Endothelial cell (in vitro differentiated cells): ENCODE data around the gene PPP1R17. TPM values are rescaled to one million over a fixed set of nuclear protein-coding genes. Genes with fewer than 3 reads are reported as not detected.

Source experiments
- DNase-seq: peaks from one replicate; pipeline ENCODE4 v3.0.0; 2021; ENCODE audit warnings: low spot score
- H3K27ac Mint-ChIP-seq: one replicate; pipeline ENCODE4 v1.8.0; 2021; ENCODE audit warnings: mixed read lengths, inconsistent platforms; ENCODE audit not compliant: unreplicated experiment
- H3K27me3 Mint-ChIP-seq: one replicate; pipeline ENCODE4 v1.8.0; 2021; ENCODE audit warnings: mild to moderate bottlenecking, moderate library complexity, mixed read lengths, inconsistent platforms; ENCODE audit not compliant: unreplicated experiment
- H3K36me3 Mint-ChIP-seq: one replicate; pipeline ENCODE4 v1.8.0; 2021; ENCODE audit warnings: mild to moderate bottlenecking, low read depth, mixed read lengths, inconsistent platforms; ENCODE audit not compliant: unreplicated experiment
- H3K4me1 Mint-ChIP-seq: one replicate; pipeline ENCODE4 v1.8.0; 2021; ENCODE audit warnings: mild to moderate bottlenecking, mixed read lengths, inconsistent platforms; ENCODE audit not compliant: unreplicated experiment
- H3K4me3 Mint-ChIP-seq: one replicate; pipeline ENCODE4 v1.8.0; 2021; ENCODE audit warnings: mild to moderate bottlenecking, mixed read lengths, inconsistent platforms; ENCODE audit not compliant: unreplicated experiment
- H3K9me3 Mint-ChIP-seq: one replicate; pipeline ENCODE4 v1.8.0; 2021; ENCODE audit warnings: mixed read lengths, inconsistent platforms; ENCODE audit not compliant: unreplicated experiment
- total RNA-seq: library from RNA; stranded (reverse); fragmentation: NEBNext Ultra II Directional; extraction: Animal tissue kit (Norgen Biotek cat#: 25700); gene quantifications from one replicate; pipeline ENCODE4 v1.2.1, GENCODE V29; 2021; ENCODE audit not compliant: unreplicated experiment
- TF ChIP-seq, protein P1 (sequence below): fragments of 200-600 bp; sonication (generic); IDR thresholded peaks from one replicate; pipeline ENCODE4 v1.5.0; 2021; ENCODE audit warnings: antibody characterized with exemption; ENCODE audit not compliant: unreplicated experiment

PPP1R17 gene
- total RNA-seq, 1 donor from 2014 or later, result 0.36 TPM

DNA sequence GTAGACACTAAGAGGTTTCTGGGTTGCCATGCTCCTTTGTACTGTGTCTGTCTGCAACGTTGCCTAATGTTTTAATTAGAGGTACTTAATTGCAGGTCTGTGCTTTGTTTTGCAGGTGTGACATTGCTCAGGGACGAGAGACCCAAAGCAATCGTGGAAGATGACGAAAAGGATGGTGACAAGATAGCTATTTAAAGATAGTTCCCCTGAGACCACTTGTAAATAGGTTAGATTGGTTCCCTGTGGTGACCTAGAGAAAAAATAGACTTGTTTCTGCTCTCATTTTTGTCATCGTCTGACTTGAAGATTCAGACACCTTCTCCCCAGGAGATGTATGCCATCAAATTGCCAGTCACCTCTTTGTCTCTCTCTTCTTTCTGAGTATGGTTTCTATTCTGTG is 20.1 kb downstream of the PPP1R17 start:
- Mint-ChIP-seq H3K36me3 (no peaks in the 10 kb centered on the region), H3K27me3 (no peaks in the 10 kb centered on the region), H3K4me1 (no peaks in the 10 kb centered on the region), H3K27ac (no peak overlapping the region), H3K4me3 (no peak overlapping the region), H3K9me3 (no peaks in the 10 kb centered on the region)
- no peak for DNase-seq
- TF ChIP-seq, protein P1, sequence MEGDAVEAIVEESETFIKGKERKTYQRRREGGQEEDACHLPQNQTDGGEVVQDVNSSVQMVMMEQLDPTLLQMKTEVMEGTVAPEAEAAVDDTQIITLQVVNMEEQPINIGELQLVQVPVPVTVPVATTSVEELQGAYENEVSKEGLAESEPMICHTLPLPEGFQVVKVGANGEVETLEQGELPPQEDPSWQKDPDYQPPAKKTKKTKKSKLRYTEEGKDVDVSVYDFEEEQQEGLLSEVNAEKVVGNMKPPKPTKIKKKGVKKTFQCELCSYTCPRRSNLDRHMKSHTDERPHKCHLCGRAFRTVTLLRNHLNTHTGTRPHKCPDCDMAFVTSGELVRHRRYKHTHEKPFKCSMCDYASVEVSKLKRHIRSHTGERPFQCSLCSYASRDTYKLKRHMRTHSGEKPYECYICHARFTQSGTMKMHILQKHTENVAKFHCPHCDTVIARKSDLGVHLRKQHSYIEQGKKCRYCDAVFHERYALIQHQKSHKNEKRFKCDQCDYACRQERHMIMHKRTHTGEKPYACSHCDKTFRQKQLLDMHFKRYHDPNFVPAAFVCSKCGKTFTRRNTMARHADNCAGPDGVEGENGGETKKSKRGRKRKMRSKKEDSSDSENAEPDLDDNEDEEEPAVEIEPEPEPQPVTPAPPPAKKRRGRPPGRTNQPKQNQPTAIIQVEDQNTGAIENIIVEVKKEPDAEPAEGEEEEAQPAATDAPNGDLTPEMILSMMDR, result no peak

- Mint-ChIP-seq H3K27ac (no peak overlapping the region), H3K4me3 (no peak overlapping the region), H3K27me3 (no peaks in the 10 kb centered on the region), H3K36me3 (peaks cover 4% of the 10 kb centered on the region), H3K9me3 (no peaks in the 10 kb centered on the region), H3K4me1 (no peaks in the 10 kb centered on the region)
- DNase-seq, result no peak
- TF ChIP-seq, protein P1, result no peak
Observed at GRCh38 chr7:31710171-31710570, 23.2 kb downstream of the PPP1R17 start.

- TF ChIP-seq, protein P1, result no peak
- Mint-ChIP-seq H3K4me1 (peaks cover 8% of the 10 kb centered on the region), H3K27ac (no peak overlapping the region)
Observed at GRCh38 chr7:31716355-31716754, 29.3 kb downstream of the PPP1R17 start.

DNA sequence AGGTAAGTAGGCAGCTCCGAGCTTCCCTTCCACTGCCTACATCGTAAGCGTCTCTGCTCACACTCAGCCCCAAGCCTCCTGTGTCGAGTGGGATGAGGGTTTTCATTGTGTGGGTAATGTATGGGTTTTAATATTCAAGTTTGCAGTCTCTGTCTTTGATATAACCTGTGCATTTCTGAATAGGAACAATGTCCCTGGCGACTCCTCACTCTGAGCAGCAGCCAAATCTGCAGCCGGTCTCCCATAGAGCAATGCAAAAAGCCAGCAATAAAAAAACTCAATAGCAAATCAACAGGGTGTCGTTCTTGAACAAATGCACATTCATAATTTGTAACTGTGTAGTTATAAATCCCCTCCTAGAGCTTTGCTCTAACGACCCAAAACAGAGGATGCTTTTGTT is 33.4 kb downstream of the PPP1R17 start:
- Mint-ChIP-seq H3K27me3 (peaks cover 1% of the 10 kb centered on the region), H3K27ac (no peak overlapping the region), H3K9me3 (no peaks in the 10 kb centered on the region), H3K4me3 (no peak overlapping the region), H3K4me1 (peaks cover 8% of the 10 kb centered on the region), H3K36me3 (no peaks in the 10 kb centered on the region)
- DNase-seq, result no peak
- TF ChIP-seq, protein P1, result no peak

More at GRCh38 chr7:31716355-31716754, 29.3 kb downstream of the PPP1R17 start:
- H3K4me3 Mint-ChIP-seq, result no peak overlapping the region
- DNase-seq, result no peak
- no peaks in the 10 kb centered on the region for H3K9me3 Mint-ChIP-seq
- H3K36me3 Mint-ChIP-seq, result peaks cover 4% of the 10 kb centered on the region
- peaks cover 1% of the 10 kb centered on the region for H3K27me3 Mint-ChIP-seq

- H3K4me1 Mint-ChIP-seq, result peaks cover 8% of the 10 kb centered on the region
- H3K36me3 Mint-ChIP-seq, result no peaks in the 10 kb centered on the region
- no peaks in the 10 kb centered on the region for H3K27me3 Mint-ChIP-seq
- TF ChIP-seq, protein P1, result no peak
- H3K9me3 Mint-ChIP-seq, result no peaks in the 10 kb centered on the region
- no peak overlapping the region for H3K27ac Mint-ChIP-seq
- H3K4me3 Mint-ChIP-seq, result no peak overlapping the region
- no peak for DNase-seq
Observed at GRCh38 chr7:31724696-31725095, 37.7 kb downstream of the PPP1R17 start.
